ENCODE data around the gene EFCAB6.

EFCAB6 gene

DNA sequence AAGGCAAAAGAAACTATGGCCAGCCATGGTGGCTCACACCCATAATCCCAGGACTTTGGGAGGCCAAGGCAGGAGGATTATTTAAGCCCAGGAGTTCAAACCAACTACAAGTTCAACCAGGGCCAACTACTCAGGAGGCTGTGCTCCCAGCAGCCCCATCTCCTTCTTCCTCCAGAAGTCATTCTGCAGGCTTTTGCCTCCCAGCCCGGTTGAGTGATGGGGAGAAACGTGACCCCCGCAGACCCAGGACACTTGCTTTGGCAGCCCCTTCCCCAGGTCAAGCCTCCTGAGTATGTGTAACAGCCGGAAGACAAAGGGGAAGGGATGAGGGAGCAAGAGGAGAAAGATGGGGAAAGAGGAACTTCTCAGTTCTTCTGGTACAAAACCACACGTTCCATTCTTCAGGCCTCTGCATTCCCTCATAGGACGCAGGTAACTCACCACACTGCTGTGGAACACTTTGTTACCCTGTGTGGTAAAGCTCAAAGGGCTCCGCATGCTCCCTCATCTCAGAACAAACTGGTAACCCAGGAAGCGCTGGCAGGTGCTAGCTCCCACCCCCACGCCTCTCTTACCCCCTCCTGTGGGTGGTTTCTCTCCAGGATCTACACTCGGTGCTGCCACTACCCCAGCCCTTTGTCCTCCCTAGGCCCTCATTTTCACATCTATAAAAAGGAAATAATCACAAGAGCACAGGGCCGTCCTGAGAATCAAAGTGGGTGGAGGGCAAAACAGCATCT lies 46.2 kb upstream of the EFCAB6 start:
- Histone ChIP-seq H3K4me1 (ENCODE audit: insufficient read depth, low read length, poor library complexity, severe bottlenecking) (no peaks in the 10 kb centered on the region), H3K4me2 (ENCODE audit: low read depth, low read length, poor library complexity, severe bottlenecking) (no peak overlapping the region), H3K9me3 (ENCODE audit: insufficient read depth, low read depth, low read length) (peaks cover 6% of the 10 kb centered on the region; the same call in 1 of the 2 replicates), H3F3A (ENCODE audit: low read depth) (no peaks in the 10 kb centered on the region), H3K36me3 (ENCODE audit: insufficient read depth, low read length) (no peaks in the 10 kb centered on the region), H3K4me3 (ENCODE audit: low read length, poor library complexity, severe bottlenecking) (no peak overlapping the region), H3K9ac (ENCODE audit: low read depth, low read length, poor library complexity, severe bottlenecking) (no peak overlapping the region), H4K20me1 (ENCODE audit: insufficient read depth, low read length, poor library complexity, severe bottlenecking) (no peaks in the 10 kb centered on the region), H2AFZ (ENCODE audit: low read length) (no peak overlapping the region), H3K27me3 (ENCODE audit: insufficient read depth, low read length, poor library complexity, severe bottlenecking) (no peaks in the 10 kb centered on the region), H3K79me2 (ENCODE audit: insufficient read depth, low read length) (no peaks in the 10 kb centered on the region), H3K9me2 (replicated peaks; ENCODE audit: low read depth, low read length) (no peaks in the 10 kb centered on the region)
- no peak for TF ChIP-seq EZH2phosphoT487 (IDR thresholded peaks at IDR 0.05; ENCODE audit: borderline replicate concordance)
- TF ChIP-seq, protein P1, sequence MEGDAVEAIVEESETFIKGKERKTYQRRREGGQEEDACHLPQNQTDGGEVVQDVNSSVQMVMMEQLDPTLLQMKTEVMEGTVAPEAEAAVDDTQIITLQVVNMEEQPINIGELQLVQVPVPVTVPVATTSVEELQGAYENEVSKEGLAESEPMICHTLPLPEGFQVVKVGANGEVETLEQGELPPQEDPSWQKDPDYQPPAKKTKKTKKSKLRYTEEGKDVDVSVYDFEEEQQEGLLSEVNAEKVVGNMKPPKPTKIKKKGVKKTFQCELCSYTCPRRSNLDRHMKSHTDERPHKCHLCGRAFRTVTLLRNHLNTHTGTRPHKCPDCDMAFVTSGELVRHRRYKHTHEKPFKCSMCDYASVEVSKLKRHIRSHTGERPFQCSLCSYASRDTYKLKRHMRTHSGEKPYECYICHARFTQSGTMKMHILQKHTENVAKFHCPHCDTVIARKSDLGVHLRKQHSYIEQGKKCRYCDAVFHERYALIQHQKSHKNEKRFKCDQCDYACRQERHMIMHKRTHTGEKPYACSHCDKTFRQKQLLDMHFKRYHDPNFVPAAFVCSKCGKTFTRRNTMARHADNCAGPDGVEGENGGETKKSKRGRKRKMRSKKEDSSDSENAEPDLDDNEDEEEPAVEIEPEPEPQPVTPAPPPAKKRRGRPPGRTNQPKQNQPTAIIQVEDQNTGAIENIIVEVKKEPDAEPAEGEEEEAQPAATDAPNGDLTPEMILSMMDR (conservative IDR thresholded peaks at IDR 0.05; ENCODE audit: low read length) = no peak

DNA sequence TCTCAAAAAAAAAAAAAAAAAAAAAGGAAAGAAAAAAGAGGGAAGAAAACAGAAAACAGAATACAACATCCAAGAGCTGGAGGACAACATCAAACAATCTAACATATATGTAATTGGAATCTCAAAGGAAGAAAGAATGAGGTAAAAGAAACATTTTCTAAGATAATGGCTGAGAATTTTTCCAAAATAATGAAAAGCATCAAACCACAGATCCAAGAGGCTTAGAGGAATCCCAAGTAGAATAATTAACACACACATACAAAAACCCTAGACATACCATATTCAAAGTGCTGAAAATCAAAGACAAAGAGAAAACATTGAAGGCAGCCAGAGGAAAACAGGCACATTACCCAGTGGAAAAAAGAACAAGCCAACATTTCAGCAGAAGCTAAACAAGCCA lies 45.3 kb upstream of the EFCAB6 start:
- Histone ChIP-seq H3K4me2 (ENCODE audit: low read depth, low read length, poor library complexity, severe bottlenecking) (no peak overlapping the region), H4K20me1 (ENCODE audit: insufficient read depth, low read length, poor library complexity, severe bottlenecking) (no peaks in the 10 kb centered on the region), H3F3A (ENCODE audit: low read depth) (no peaks in the 10 kb centered on the region), H3K27me3 (ENCODE audit: insufficient read depth, low read length, poor library complexity, severe bottlenecking) (no peaks in the 10 kb centered on the region), H3K9me2 (replicated peaks; ENCODE audit: low read depth, low read length) (no peaks in the 10 kb centered on the region), H2AFZ (ENCODE audit: low read length) (no peak overlapping the region), H3K4me3 (ENCODE audit: low read length, poor library complexity, severe bottlenecking) (no peak overlapping the region), H3K9ac (ENCODE audit: low read depth, low read length, poor library complexity, severe bottlenecking) (no peak overlapping the region), H3K79me2 (ENCODE audit: insufficient read depth, low read length) (no peaks in the 10 kb centered on the region), H3K4me1 (ENCODE audit: insufficient read depth, low read length, poor library complexity, severe bottlenecking) (no peaks in the 10 kb centered on the region), H3K9me3 (ENCODE audit: insufficient read depth, low read depth, low read length) (peaks cover 6% of the 10 kb centered on the region; the same call in 1 of the 2 replicates), H3K36me3 (ENCODE audit: insufficient read depth, low read length) (no peaks in the 10 kb centered on the region)
- TF ChIP-seq EZH2phosphoT487 (IDR thresholded peaks at IDR 0.05; ENCODE audit: borderline replicate concordance) = no peak
- TF ChIP-seq, protein P1 (conservative IDR thresholded peaks at IDR 0.05; ENCODE audit: low read length) = no peak

DNA sequence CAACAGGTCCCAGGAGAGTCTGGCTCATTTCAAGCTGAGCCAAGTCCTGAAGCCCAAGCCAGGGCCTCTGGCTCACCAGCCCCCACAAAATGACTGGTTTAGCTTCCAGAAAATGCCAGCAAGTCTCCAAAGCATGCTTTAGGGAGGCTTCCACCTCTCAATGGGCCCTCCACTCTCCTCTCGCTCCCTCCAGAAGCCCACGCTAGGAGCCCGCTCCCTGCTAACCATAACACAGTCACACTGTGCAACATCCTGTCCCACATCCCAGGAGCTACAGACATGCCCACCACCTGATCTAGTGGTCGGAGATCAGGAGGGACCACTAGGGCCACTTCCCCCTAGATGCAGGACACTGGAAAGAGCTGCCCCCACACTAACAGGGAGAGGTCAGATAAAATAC lies 43.3 kb upstream of the EFCAB6 start:
- Histone ChIP-seq H3K9me2 (replicated peaks; ENCODE audit: low read depth, low read length) (no peaks in the 10 kb centered on the region), H3K27me3 (ENCODE audit: insufficient read depth, low read length, poor library complexity, severe bottlenecking) (no peaks in the 10 kb centered on the region), H3K4me1 (ENCODE audit: insufficient read depth, low read length, poor library complexity, severe bottlenecking) (no peaks in the 10 kb centered on the region), H3K9ac (ENCODE audit: low read depth, low read length, poor library complexity, severe bottlenecking) (no peak overlapping the region), H3K9me3 (ENCODE audit: insufficient read depth, low read depth, low read length) (peaks cover 6% of the 10 kb centered on the region; the same call in 1 of the 2 replicates), H3K4me3 (ENCODE audit: low read length, poor library complexity, severe bottlenecking) (no peak overlapping the region), H4K20me1 (ENCODE audit: insufficient read depth, low read length, poor library complexity, severe bottlenecking) (no peaks in the 10 kb centered on the region), H3K36me3 (ENCODE audit: insufficient read depth, low read length) (no peaks in the 10 kb centered on the region), H3K4me2 (ENCODE audit: low read depth, low read length, poor library complexity, severe bottlenecking) (no peak overlapping the region), H2AFZ (ENCODE audit: low read length) (no peak overlapping the region), H3K79me2 (ENCODE audit: insufficient read depth, low read length) (no peaks in the 10 kb centered on the region), H3F3A (ENCODE audit: low read depth) (no peaks in the 10 kb centered on the region)
- TF ChIP-seq, protein P1 (conservative IDR thresholded peaks at IDR 0.05; ENCODE audit: low read length) = no peak
- TF ChIP-seq EZH2phosphoT487 (IDR thresholded peaks at IDR 0.05; ENCODE audit: borderline replicate concordance) = no peak
